HG03354 (cell line): ENCODE measurements around the gene CLMN.

ENCODE experiments used
- ATAC-seq: cut with Tn5 transposase; IDR thresholded peaks from one replicate; pipeline ENCODE4 v1.9.1; 2021; ENCODE audit warnings: mild to moderate bottlenecking; ENCODE audit not compliant: unreplicated experiment, poor library complexity, severe bottlenecking

Gene CLMN

GRCh38 chr14:95270203-95270602 lies 49.5 kb downstream of the CLMN start:
- ATAC-seq: peak; percentile 35

GRCh38 chr14:95269493-95269892 lies 50.2 kb downstream of the CLMN start:
- no peak for ATAC-seq

- no peak for ATAC-seq
These were observed 51.4 kb downstream of the CLMN start for GRCh38 chr14:95268350-95268749.

- ATAC-seq: no peak
These were observed 52.4 kb downstream of the CLMN start for GRCh38 chr14:95267306-95267705.

GRCh38 chr14:95265106-95266094 lies 54.3 kb downstream of the CLMN start:
- peak; percentile 96 for ATAC-seq

GRCh38 chr14:95264271-95264973 lies 55.3 kb downstream of the CLMN start:
- no peak for ATAC-seq

GRCh38 chr14:95263527-95264231 lies 56.0 kb downstream of the CLMN start:
- ATAC-seq: no peak

GRCh38 chr14:95262511-95262891 lies 57.2 kb downstream of the CLMN start:
- no peak for ATAC-seq

- ATAC-seq: no peak
These were observed 57.8 kb downstream of the CLMN start for GRCh38 chr14:95261616-95262510.

- peak; percentile 38 for ATAC-seq
These were observed 59.0 kb downstream of the CLMN start for GRCh38 chr14:95260537-95261361.

- ATAC-seq: no peak
These were observed 60.7 kb downstream of the CLMN start for GRCh38 chr14:95258754-95259593.

GRCh38 chr14:95258156-95258555 lies 61.6 kb downstream of the CLMN start:
- no peak for ATAC-seq

GRCh38 chr14:95257521-95257920 lies 62.2 kb downstream of the CLMN start:
- no peak for ATAC-seq

- no peak for ATAC-seq
These were observed 63.0 kb downstream of the CLMN start for GRCh38 chr14:95256776-95257060.

GRCh38 chr14:95256002-95256775 lies 63.5 kb downstream of the CLMN start:
- no peak for ATAC-seq

GRCh38 chr14:95255487-95255886 lies 64.2 kb downstream of the CLMN start:
- peak; percentile 39 for ATAC-seq

GRCh38 chr14:95255013-95255412 lies 64.7 kb downstream of the CLMN start:
- ATAC-seq: peak; percentile 71
